Upper lobe of left lung (tissue), 6 donors: ENCODE data around the gene FXYD7. TPM values are rescaled to one million over a fixed set of nuclear protein-coding genes. Genes with fewer than 3 reads are reported as not detected.
A peak's percentile ranks its signal among the peaks of the same experiment; 100 is the strongest.

Source experiments
- ATAC-seq, 2 donors: fragments of 200-7000 bp; cut with Tn5 transposase; one replicate each; pipeline ENCODE4 v1.9.1; 2022; ENCODE audit warnings: mild to moderate bottlenecking in 2 of 2, moderate library complexity in 2 of 2; ENCODE audit not compliant: low FRiP score in 2 of 2
- DNase-seq, 2 donors: peaks; one replicate each; pipeline ENCODE4 v3.0.0-alpha.2; 2019 to 2020
- H3K27ac ChIP-seq, 4 donors: fragments of 200-600 bp; sonication (generic); one replicate each; pipeline ENCODE4 v1.5.1; 2016 to 2019
- H3K27me3 ChIP-seq, 4 donors: fragments of 200-600 bp; sonication (generic); one replicate each; pipeline ENCODE4 v1.5.1; 2017 to 2019
- H3K36me3 ChIP-seq, 4 donors: fragments of 200-600 bp; sonication (generic); one replicate each; pipeline ENCODE4 v1.5.1; 2016 to 2019
- H3K4me1 ChIP-seq, 4 donors: fragments of 200-600 bp; sonication (generic); one replicate each; pipeline ENCODE4 v1.5.1; 2018 to 2019
- H3K4me3 ChIP-seq, 4 donors: fragments of 200-600 bp; sonication (generic); one replicate each; pipeline ENCODE4 v1.5.1; 2017 to 2019; ENCODE audit warnings: mild to moderate bottlenecking in 2 of 4, moderate library complexity in 1 of 4
- H3K9me3 ChIP-seq, 4 donors: fragments of 200-600 bp; sonication (generic); one replicate each; pipeline ENCODE4 v1.5.1; 2018 to 2019
- CTCF ChIP-seq, 6 experiments: fragments of 450-650 bp in 4 of 6; fragments of 200-600 bp in 2 of 6; sonication (generic) in 2 of 6; IDR thresholded peaks; one replicate each; pipeline ENCODE4 v1.5.1; 2016 to 2019; ENCODE audit warnings: antibody characterized with exemption in 6 of 6
- EP300 ChIP-seq, 4 donors: sonication (generic); formaldehyde crosslinking; IDR thresholded peaks; one replicate each; pipeline ENCODE4 v1.5.1; 2017; ENCODE audit warnings: antibody characterized with exemption in 4 of 4, control low read depth in 2 of 4
- POLR2A ChIP-seq, 4 donors: fragments of 450-650 bp; IDR thresholded peaks; one replicate each; pipeline ENCODE4 v1.5.1; 2016 to 2017; ENCODE audit warnings: antibody characterized with exemption in 4 of 4, mild to moderate bottlenecking in 2 of 4
- POLR2AphosphoS5 ChIP-seq, 2 donors: sonication (generic); formaldehyde crosslinking; IDR thresholded peaks; one replicate each; pipeline ENCODE4 v1.5.1; 2017; ENCODE audit warnings: antibody characterized with exemption in 2 of 2
- WGBS, 2 donors: methylation state at CpG; one replicate each; pipeline ENCODE4 v1.1.5; 2017 to 2018; 5-methylcytosine and 5-hydroxymethylcytosine counted together
- total RNA-seq, 6 donors: library from RNA; depleted of rRNA in 4 of 6; stranded (reverse); fragments of >200 nt in 4 of 6; gene quantifications; one replicate each; pipeline versions ENCODE4 v1.1.0 to v1.2.1, GENCODE V29; 2016 to 2021
- donor health status: DM: no; HTN: no; CAD: no; lungs with moderate emphysema.
- donor health status: DM: no; HTN: yes; CAD: no; lungs with severe emphysema.

The FXYD7 gene
- total RNA-seq, result under 1 TPM in 1 of 6 donors, not detected in 5; 0.34 TPM

- H3K27ac ChIP-seq, result no peak within 1 kb of the TSS
- peaks cover 22 to 35% (median 27%) of the 10 kb centered on the region in 4 donors for H3K4me1 ChIP-seq
- peaks cover 0 to 13% (median 4%) of the 10 kb centered on the region in 4 donors for H3K27me3 ChIP-seq
- WGBS, 2 donors, result 12 to 20% methylated on average over 13 to 29 of the region's 31 CpGs
- ATAC-seq, result no peak
- no peak for TF ChIP-seq EP300 (IDR thresholded peaks at IDR 0.05)
- peak in 1 of 6 experiments; percentile 27 for TF ChIP-seq CTCF (IDR thresholded peaks at IDR 0.05)
- no peaks in the 10 kb centered on the region for H3K9me3 ChIP-seq
- no peaks in the 10 kb centered on the region for H3K36me3 ChIP-seq
- DNase-seq, result peak in 1 of 2 donors; percentile 77
- peak within 1 kb of the TSS in 3 of 4 donors; percentile 12 to 36 (median 33) for H3K4me3 ChIP-seq
Measured at GRCh38 chr19:35143231-35143715, at the start of gene FXYD7. FXYD7 (plus strand) TSS chr19:35143255; CDS start chr19:35143334, 79 bp downstream.

- TF ChIP-seq POLR2AphosphoS5 (IDR thresholded peaks at IDR 0.05), result no peak
- no peak for TF ChIP-seq EP300 (IDR thresholded peaks at IDR 0.05)
- no peak for TF ChIP-seq CTCF (IDR thresholded peaks at IDR 0.05)
- no peak for TF ChIP-seq POLR2A (IDR thresholded peaks at IDR 0.05)
Measured at GRCh38 chr19:35093430-35093829, 49.6 kb upstream of the FXYD7 start.

GRCh38 chr19:35093941-35094647, 49.0 kb upstream of the FXYD7 start:
- WGBS, 2 donors, result 88 to 89% methylated on average over 9 to 11 of the region's 11 CpGs
- peak in 1 of 2 donors; percentile 75 for DNase-seq

More at GRCh38 chr19:35093430-35093829, 49.6 kb upstream of the FXYD7 start:
- H3K9me3 ChIP-seq, result no peaks in the 10 kb centered on the region
- peaks cover 8 to 12% (median 9%) of the 10 kb centered on the region in 4 donors for H3K4me1 ChIP-seq
- no peaks in the 10 kb centered on the region for H3K36me3 ChIP-seq
- ATAC-seq (no peak), DNase-seq (no peak)
- 96 to 98% methylated on average over 5 of the region's 5 CpGs for WGBS, 2 donors
- H3K27ac ChIP-seq, result no peak overlapping the region
- H3K27me3 ChIP-seq, result no peaks in the 10 kb centered on the region
- no peak overlapping the region for H3K4me3 ChIP-seq

GRCh38 chr19:35094656-35095055, 48.4 kb upstream of the FXYD7 start:
- DNase-seq (no peak), ATAC-seq (no peak)
- H3K4me3 ChIP-seq, result no peak overlapping the region
- H3K36me3 ChIP-seq, result no peaks in the 10 kb centered on the region
- H3K4me1 ChIP-seq, result peaks cover 8 to 12% (median 9%) of the 10 kb centered on the region in 4 donors
- no peaks in the 10 kb centered on the region for H3K9me3 ChIP-seq
- no peak for TF ChIP-seq CTCF (IDR thresholded peaks at IDR 0.05)
- no peak for TF ChIP-seq POLR2AphosphoS5 (IDR thresholded peaks at IDR 0.05)
- no peak for TF ChIP-seq EP300 (IDR thresholded peaks at IDR 0.05)
- no peak for TF ChIP-seq POLR2A (IDR thresholded peaks at IDR 0.05)
- WGBS, 2 donors, result 87% methylated on average over 4 of the region's 4 CpGs
- no peaks in the 10 kb centered on the region for H3K27me3 ChIP-seq
- H3K27ac ChIP-seq, result no peak overlapping the region

More at GRCh38 chr19:35093941-35094647, 49.0 kb upstream of the FXYD7 start:
- no peaks in the 10 kb centered on the region for H3K9me3 ChIP-seq
- no peaks in the 10 kb centered on the region for H3K36me3 ChIP-seq
- no peak for ATAC-seq
- no peak overlapping the region for H3K4me3 ChIP-seq
- peaks cover 8 to 12% (median 9%) of the 10 kb centered on the region in 4 donors for H3K4me1 ChIP-seq
- no peaks in the 10 kb centered on the region for H3K27me3 ChIP-seq
- TF ChIP-seq POLR2AphosphoS5 (IDR thresholded peaks at IDR 0.05) (no peak), CTCF (IDR thresholded peaks at IDR 0.05) (no peak), EP300 (IDR thresholded peaks at IDR 0.05) (no peak)
- H3K27ac ChIP-seq, result no peak overlapping the region
